Thymus (tissue), 11 donors: Measurements from ENCODE around the gene TSPAN14. TPM values are rescaled to one million over a fixed set of nuclear protein-coding genes. Genes with fewer than 3 reads are reported as not detected.

ENCODE experiments used
- DNase-seq, 9 donors: peaks; one replicate each; pipeline ENCODE4 v3.0.0-alpha.2; 2013; ENCODE audit warnings: low spot score in 9 of 9, low read depth in 6 of 9, missing footprints in 1 of 9
- H3K27ac ChIP-seq, 2 donors: one replicate each; pipeline ENCODE4 v1.5.1; 2013; ENCODE audit warnings: control low read depth in 1 of 2, low read depth in 1 of 2, low read length in 1 of 2, mild to moderate bottlenecking in 1 of 2, moderate library complexity in 1 of 2
- H3K27me3 ChIP-seq, 2 donors: one replicate each; pipeline ENCODE4 v1.5.1; 2013; ENCODE audit warnings: low read length in 1 of 2; ENCODE audit not compliant: control insufficient read depth in 2 of 2, insufficient read depth in 1 of 2
- H3K36me3 ChIP-seq, 2 donors: one replicate each; pipeline ENCODE4 v1.5.1; 2013; ENCODE audit warnings: low read length in 1 of 2, mild to moderate bottlenecking in 1 of 2, moderate library complexity in 1 of 2; ENCODE audit not compliant: control insufficient read depth in 2 of 2, insufficient read depth in 2 of 2
- H3K4me1 ChIP-seq, 2 donors: one replicate each; pipeline ENCODE4 v1.5.1; 2013; ENCODE audit warnings: low read length in 2 of 2; ENCODE audit not compliant: control insufficient read depth in 2 of 2, insufficient read depth in 2 of 2
- H3K4me3 ChIP-seq, 2 donors: one replicate each; pipeline ENCODE4 v1.5.1; 2013; ENCODE audit warnings: low read length in 2 of 2, control low read depth in 1 of 2, mild to moderate bottlenecking in 1 of 2
- H3K9me3 ChIP-seq, 2 donors: one replicate each; pipeline ENCODE4 v1.5.1; 2013; ENCODE audit warnings: low read length in 1 of 2, mild to moderate bottlenecking in 1 of 2; ENCODE audit not compliant: control insufficient read depth in 2 of 2, insufficient read depth in 1 of 2
- WGBS: extraction: QIAGEN DNeasy Blood & Tissue Kit; methylation state at CpG from one replicate; pipeline ENCODE4 v1.1.7; 2013; 5-methylcytosine and 5-hydroxymethylcytosine counted together
- polyA plus RNA-seq: library from polyadenylated mRNA; stranded (reverse); fragments of 200-250 nt; gene quantifications from one replicate; pipeline ENCODE4 v1.2.3, GENCODE V29; 2013
- total RNA-seq: library from RNA; stranded (reverse); fragments of 120-200 nt; gene quantifications from one replicate; pipeline ENCODE4 v1.2.4, GENCODE V29; 2013
- donor health status: healthy.

TSPAN14 gene
- total and polyA plus RNA-seq, 2 donors, result 16.6 to 60.0 TPM

DNA sequence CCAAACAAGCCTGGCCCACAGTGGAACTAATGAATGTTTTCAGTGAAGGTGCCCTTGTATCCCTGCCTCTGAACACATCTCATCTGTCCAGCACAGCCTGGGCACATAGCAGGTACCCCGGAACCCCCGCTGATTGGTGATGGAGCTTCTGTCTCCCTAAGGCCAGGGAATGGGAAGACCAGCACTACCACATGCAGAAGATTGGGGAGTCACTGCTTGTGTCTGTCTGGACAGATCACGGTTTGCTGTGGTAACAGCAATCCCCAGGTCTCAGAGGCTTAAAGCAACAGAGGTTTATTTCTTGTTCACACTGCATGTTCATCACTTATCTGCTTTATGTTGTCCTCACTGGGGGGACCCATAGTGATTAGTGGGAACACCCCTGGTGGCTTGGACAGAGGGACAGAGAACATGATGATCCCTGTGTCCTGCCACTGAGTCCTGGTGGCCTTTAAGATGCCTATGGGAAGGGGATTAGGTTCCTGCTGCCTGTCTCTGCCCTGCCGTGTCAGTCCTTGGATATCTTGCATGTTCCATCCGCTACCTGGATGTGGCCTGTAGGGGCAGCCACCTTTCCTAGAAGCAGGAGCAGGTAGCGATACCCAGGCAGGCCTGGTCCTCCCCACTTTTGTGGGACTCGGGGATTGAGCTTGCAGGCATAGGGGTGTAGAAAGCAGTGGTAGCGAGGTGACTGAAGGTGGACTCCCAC is 3.6 kb downstream of the TSPAN14 start:
- DNase-seq, result no peak
- WGBS, result 92% methylated on average over 8 of the region's 8 CpGs
- Histone ChIP-seq H3K27ac (no peak overlapping the region), H3K36me3 (peaks cover 0 to 3% of the 10 kb centered on the region in 2 donors), H3K9me3 (no peaks in the 10 kb centered on the region), H3K27me3 (peaks cover 0 to 7% of the 10 kb centered on the region in 2 donors), H3K4me3 (no peak overlapping the region), H3K4me1 (peaks cover 55 to 80% of the 10 kb centered on the region in 2 donors)

DNA sequence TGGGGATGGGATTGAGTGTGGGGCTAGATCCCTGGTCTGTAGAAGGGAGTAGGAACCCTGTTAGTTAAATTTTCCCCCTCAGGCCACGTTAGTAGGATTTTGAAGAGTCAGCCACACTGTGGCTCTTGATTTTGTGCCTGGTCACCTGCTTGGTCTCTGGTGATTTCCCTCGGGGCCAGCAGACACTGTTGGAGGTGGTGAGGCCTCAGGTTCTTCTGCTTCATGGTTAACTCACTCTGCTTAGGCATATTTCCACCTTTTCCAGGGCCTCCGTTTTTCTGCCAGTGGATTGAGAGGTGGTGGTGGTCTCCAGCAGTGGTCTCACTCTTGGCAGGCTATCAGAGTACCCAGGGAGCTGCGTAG is 4.1 kb downstream of the TSPAN14 start:
- peak overlapping the region; percentile 71 to 77 for H3K27ac ChIP-seq

DNA sequence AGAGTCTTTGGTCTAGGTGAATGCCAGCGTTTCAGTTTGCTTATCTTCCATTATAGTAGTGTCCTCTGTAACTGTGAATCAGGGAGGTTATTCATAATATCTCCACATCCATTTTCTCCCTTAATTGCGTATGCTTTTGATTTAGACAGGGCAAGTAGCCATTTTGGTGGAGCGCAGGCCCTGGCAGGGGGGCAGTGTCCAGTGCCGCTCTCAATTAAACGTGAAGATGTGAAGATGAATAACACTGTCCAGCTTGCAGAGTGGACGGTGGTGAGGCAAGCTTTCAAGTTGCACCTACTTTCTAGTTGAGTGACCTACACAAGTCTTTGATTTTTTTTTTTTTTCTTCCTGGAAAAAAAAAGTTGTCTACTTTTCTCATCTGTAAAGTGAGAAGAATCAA is 4.5 kb downstream of the TSPAN14 start:
- Histone ChIP-seq H3K27me3 (peaks cover 0 to 4% of the 10 kb centered on the region in 2 donors), H3K4me3 (peak overlapping the region in 1 of 2 donors; percentile 8), H3K36me3 (peaks cover 0 to 3% of the 10 kb centered on the region in 2 donors), H3K9me3 (no peaks in the 10 kb centered on the region), H3K4me1 (peaks cover 62 to 82% of the 10 kb centered on the region in 2 donors), H3K27ac (peak overlapping the region; percentile 71 to 81)
- WGBS, result 88% methylated on average over 6 of the region's 6 CpGs
- no peak for DNase-seq

More for the DNA sequence above, 4.1 kb downstream of the TSPAN14 start:
- H3K4me1 ChIP-seq, result peaks cover 59 to 82% of the 10 kb centered on the region in 2 donors
- H3K9me3 ChIP-seq, result no peaks in the 10 kb centered on the region
- peaks cover 0 to 6% of the 10 kb centered on the region in 2 donors for H3K27me3 ChIP-seq
- 67% methylated on average over 4 of the region's 4 CpGs for WGBS
- no peak overlapping the region for H3K4me3 ChIP-seq
- peaks cover 0 to 3% of the 10 kb centered on the region in 2 donors for H3K36me3 ChIP-seq
- DNase-seq, result no peak

DNA sequence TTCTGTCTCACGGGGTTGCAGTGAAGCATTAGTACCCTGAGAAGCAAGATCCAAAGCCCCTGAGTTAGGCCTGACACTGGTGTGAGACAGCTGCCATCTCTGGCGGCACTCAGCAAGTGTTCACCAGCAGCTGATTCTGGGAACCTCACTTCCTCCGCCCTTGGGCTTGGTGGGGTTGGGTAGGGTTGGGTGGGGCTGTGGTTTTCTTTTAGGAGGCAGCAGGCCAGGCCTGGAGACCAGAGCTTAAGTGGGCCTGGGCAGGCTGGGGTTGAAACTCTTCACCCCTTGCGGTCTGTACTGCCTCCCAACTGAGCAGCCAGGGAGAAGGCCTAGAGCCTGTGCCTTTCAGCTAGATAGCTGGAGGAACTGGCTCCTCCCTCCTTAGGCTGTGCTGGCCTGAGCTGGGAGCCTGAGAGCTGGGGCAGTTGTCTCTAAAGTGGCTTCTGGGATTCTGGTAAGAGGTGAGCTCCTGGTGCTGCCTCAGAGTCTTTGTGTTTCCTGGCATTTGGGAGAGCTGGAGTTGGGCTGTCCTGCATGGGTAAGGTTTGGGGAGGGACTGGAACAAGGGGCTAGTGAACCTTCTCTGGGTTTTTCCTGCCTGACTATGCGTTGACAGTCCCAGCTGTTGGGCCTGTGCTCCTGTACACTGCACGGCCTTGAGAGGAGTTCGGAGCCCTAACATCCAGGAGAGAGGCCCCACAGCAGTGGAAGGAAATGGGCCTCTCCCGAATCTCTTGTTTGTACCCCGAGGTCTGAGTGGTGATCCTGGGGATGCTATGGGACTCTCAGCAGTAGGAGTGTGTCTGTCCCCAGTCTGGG is 5.1 kb downstream of the TSPAN14 start:
- DNase-seq, result peak in 3 of 9 donors; percentile 72 to 88 (median 77)
- no peaks in the 10 kb centered on the region for H3K9me3 ChIP-seq
- H3K36me3 ChIP-seq, result peaks cover 0 to 3% of the 10 kb centered on the region in 2 donors
- 37% methylated on average over 9 of the region's 9 CpGs for WGBS
- peak overlapping the region in 1 of 2 donors; percentile 30 for H3K4me3 ChIP-seq
- peaks cover 0 to 3% of the 10 kb centered on the region in 2 donors for H3K27me3 ChIP-seq
- H3K4me1 ChIP-seq, result peaks cover 68 to 88% of the 10 kb centered on the region in 2 donors
- peak overlapping the region; percentile 71 to 77 for H3K27ac ChIP-seq

DNA sequence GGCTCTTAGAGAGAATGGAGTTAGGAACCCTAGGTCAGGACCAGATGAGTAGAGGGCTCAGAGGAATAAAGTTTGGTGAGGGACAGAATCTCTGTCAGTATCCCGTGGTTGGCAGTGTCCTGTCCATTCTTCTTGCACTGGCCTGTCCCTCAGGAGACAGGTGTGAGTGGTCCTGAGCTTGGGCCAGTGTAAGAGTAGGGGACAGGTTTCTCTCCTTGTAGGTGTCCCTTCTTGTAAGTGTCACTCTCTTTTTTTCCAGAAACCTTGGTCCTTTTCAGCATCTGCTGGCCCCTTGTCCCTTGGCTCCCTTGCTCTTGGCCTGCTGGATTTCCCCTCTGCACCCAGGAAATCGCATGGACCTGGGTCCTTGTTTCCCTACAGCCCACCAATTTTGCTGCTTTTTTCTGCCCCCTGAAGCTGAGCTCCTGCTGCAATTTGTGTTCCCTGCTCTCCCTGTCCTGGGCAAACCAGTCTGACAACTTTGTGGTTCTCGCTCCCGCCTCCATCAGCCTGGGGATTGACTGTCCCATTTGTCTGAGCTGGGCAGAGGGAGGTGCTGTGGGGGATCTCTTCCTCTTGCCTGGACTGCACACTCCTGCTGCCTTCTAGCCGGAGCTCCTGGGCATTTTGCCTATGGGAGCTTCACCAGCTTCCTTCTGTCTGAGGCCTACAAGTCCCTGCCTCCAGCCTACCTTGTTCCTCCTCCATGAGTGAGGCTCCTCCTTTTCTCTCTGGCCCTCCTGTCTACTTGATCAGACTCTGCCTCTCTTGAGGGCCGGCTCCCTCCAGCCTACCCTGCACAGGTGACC is 6.5 kb downstream of the TSPAN14 start:
- H3K27ac ChIP-seq, result peak overlapping the region; percentile 77 to 93
- peak overlapping the region in 1 of 2 donors; percentile 5 for H3K4me3 ChIP-seq

DNA sequence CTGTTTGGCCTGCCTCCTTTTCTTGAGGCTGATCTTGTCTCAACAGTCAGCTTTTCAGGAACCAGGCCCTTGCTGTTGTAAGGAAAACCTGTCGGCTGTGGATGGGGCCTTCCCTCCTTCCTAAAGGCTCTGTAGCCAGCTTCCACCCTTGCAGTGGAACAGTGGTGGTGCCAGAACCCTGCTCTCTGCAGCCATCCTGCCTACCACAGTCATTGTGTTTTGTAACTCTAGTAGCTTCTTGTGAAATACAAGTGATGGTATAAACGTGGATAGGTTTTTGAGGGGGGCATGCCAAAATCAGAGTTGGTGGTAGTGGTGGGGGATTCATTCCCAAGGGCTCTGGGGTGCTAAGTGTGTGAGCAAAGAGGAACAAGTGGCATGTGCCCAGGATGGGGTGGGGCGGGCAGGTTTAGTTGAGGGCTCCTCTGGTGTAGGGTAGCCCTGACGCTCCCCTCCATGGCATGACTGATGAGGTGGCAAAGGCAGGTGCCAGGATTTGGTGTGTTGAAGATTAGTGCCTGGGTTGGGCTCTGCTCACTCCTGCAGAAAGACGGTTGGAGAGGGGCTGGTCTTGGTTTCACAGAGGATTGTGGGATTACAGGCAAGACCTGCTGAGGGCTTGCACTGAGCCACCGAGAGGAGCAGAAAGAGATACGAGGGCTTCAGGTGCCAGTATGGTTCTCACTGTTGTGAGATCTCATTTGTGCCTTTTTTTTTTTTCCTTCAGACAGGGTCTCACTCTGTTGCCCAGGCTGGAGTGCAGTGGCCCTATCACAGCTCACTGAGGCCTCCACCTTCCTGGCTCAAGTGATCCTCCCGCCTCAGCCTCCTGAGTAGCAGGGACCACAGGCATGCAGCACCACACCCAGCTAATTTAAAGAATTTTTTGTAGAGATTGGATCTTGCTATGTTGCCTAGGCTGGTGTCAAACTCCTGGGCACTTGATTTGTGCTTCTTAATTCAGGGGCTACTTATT is 7.4 kb downstream of the TSPAN14 start:
- DNase-seq, result no peak
- Histone ChIP-seq H3K27me3 (no peaks in the 10 kb centered on the region), H3K4me1 (peaks cover 81 to 94% of the 10 kb centered on the region in 2 donors), H3K9me3 (no peaks in the 10 kb centered on the region), H3K4me3 (no peak overlapping the region), H3K36me3 (peaks cover 0 to 3% of the 10 kb centered on the region in 2 donors), H3K27ac (peak overlapping the region; percentile 77 to 93)
- WGBS, result 39% methylated on average over 8 of the region's 8 CpGs

More for the DNA sequence above, 6.5 kb downstream of the TSPAN14 start:
- Histone ChIP-seq H3K27me3 (no peaks in the 10 kb centered on the region), H3K9me3 (no peaks in the 10 kb centered on the region), H3K4me1 (peaks cover 79 to 94% of the 10 kb centered on the region in 2 donors), H3K36me3 (peaks cover 0 to 3% of the 10 kb centered on the region in 2 donors)
- WGBS, result 72% methylated on average over 6 of the region's 6 CpGs
- no peak for DNase-seq

DNA sequence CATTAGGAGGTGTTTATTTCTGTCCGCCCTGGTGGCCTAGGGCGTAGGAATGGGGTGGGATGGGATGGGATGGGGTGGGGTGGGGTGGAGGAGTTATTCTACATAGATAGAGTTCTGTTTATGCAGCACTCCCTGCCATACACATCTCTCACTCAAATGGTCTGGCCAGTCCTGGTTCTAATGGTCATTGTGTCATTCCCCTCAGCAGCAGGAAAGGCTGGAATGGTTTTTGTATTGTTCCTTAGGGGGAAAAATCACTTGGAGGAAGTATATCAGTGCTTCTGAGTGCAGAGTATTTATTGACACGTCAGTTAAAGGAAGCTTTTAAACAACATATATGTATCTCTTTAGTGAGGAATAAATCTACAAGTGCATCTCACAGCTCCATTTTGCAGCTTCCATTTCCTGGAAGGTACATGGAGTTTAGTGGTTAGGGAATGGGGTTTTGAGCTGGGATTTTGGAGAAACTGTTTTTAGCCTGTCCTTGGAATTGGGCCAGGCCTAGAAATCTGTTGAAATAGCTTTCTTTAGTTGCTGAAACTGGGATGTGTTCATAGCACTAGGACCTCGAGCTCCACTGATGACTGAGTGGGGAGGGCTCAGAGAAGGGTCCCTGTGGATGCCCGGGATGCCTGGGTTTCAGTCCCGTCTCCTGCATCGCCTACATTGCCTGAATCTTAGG is 8.3 kb downstream of the TSPAN14 start:
- peak overlapping the region; percentile 33 to 77 for H3K27ac ChIP-seq
- 86% methylated on average over 7 of the region's 7 CpGs for WGBS
- H3K4me1 ChIP-seq, result peaks cover 89 to 100% of the 10 kb centered on the region in 2 donors
- H3K27me3 ChIP-seq, result no peaks in the 10 kb centered on the region
- H3K9me3 ChIP-seq, result no peaks in the 10 kb centered on the region
- H3K4me3 ChIP-seq, result no peak overlapping the region
- no peak for DNase-seq
- peaks cover 0 to under 1% of the 10 kb centered on the region in 2 donors for H3K36me3 ChIP-seq
